DOHH2 (cell line): ENCODE data around the gene THAP12.
"Not testable (repeated sequence)": the region's sequence is repeated elsewhere in the genome, so short reads cannot be mapped to it uniquely, and the experiment has no call there.

Experiments
- H3F3A ChIP-seq: fragments of 200-600 bp; sonication (generic), shearing (Covaris generic); 2 replicates; pipeline ENCODE4 v1.6.0; 2016; ENCODE audit warnings: antibody characterized with exemption, mild to moderate bottlenecking; ENCODE audit not compliant: control insufficient read depth, insufficient read depth
- H3K27ac ChIP-seq: fragments of 200-600 bp; sonication (generic); 2 replicates; pipeline ENCODE4 v1.5.1; 2014; ENCODE audit warnings: low read depth, mild to moderate bottlenecking, low read length, moderate library complexity
- H3K27me3 ChIP-seq: fragments of 200-600 bp; sonication (generic); 2 replicates; pipeline ENCODE4 v1.6.1; 2014; ENCODE audit warnings: mild to moderate bottlenecking, low read length, mixed read lengths; ENCODE audit not compliant: control insufficient read depth
- H3K36me3 ChIP-seq: fragments of 200-600 bp; sonication (generic); 2 replicates; pipeline ENCODE4 v1.6.1; 2014; ENCODE audit warnings: mild to moderate bottlenecking, low read length, moderate library complexity, mixed read lengths; ENCODE audit not compliant: control insufficient read depth
- H3K4me1 ChIP-seq: fragments of 200-600 bp; sonication (generic); 2 replicates; pipeline ENCODE4 v1.6.1; 2014; ENCODE audit warnings: mild to moderate bottlenecking, low read length, mixed read lengths; ENCODE audit not compliant: control insufficient read depth
- H3K4me2 ChIP-seq: fragments of 200-600 bp; sonication (generic); 2 replicates; pipeline ENCODE4 v1.6.0; 2014; ENCODE audit warnings: mild to moderate bottlenecking, low read length, moderate library complexity
- H3K4me3 ChIP-seq: fragments of 200-600 bp; sonication (generic); 2 replicates; pipeline ENCODE4 v1.5.1; 2014; ENCODE audit warnings: mild to moderate bottlenecking, low read length, mixed read lengths
- H3K79me2 ChIP-seq: fragments of 200-600 bp; sonication (generic); 2 replicates; pipeline ENCODE4 v1.6.1; 2014; ENCODE audit warnings: mild to moderate bottlenecking, low read length, mixed read lengths; ENCODE audit not compliant: control insufficient read depth
- H3K9me2 ChIP-seq: fragments of 200-600 bp; sonication (generic); replicated peaks from 2 replicates; pipeline ENCODE4 v1.6.1; 2014; ENCODE audit warnings: mild to moderate bottlenecking, low read length, mixed read lengths; ENCODE audit not compliant: control insufficient read depth
- H3K9me3 ChIP-seq: fragments of 200-600 bp; sonication (generic); 2 replicates; pipeline ENCODE4 v1.6.1; 2014; ENCODE audit warnings: antibody characterized with exemption, low read length, mixed read lengths; ENCODE audit not compliant: control insufficient read depth, insufficient read depth
- H4K20me1 ChIP-seq: fragments of 200-600 bp; sonication (generic); 2 replicates; pipeline ENCODE4 v1.6.0; 2014; ENCODE audit warnings: low read depth, mild to moderate bottlenecking, antibody characterized with exemption, low read length, moderate library complexity; ENCODE audit not compliant: control insufficient read depth, insufficient read depth
- EZH2phosphoT487 ChIP-seq: fragments of 200-600 bp; sonication (generic); IDR thresholded peaks from 2 replicates; pipeline ENCODE4 v1.6.1; 2017; ENCODE audit warnings: borderline replicate concordance, mild to moderate bottlenecking, antibody characterized with exemption, low read length, moderate library complexity, mixed read lengths
- TF ChIP-seq, protein P1 (sequence below): fragments of 200-600 bp; sonication (generic); IDR thresholded peaks from one replicate; pipeline ENCODE4 v1.5.1; 2014; ENCODE audit warnings: antibody characterized with exemption, mild to moderate bottlenecking, low read depth, low read length; ENCODE audit not compliant: poor library complexity, severe bottlenecking

The THAP12 gene

DNA sequence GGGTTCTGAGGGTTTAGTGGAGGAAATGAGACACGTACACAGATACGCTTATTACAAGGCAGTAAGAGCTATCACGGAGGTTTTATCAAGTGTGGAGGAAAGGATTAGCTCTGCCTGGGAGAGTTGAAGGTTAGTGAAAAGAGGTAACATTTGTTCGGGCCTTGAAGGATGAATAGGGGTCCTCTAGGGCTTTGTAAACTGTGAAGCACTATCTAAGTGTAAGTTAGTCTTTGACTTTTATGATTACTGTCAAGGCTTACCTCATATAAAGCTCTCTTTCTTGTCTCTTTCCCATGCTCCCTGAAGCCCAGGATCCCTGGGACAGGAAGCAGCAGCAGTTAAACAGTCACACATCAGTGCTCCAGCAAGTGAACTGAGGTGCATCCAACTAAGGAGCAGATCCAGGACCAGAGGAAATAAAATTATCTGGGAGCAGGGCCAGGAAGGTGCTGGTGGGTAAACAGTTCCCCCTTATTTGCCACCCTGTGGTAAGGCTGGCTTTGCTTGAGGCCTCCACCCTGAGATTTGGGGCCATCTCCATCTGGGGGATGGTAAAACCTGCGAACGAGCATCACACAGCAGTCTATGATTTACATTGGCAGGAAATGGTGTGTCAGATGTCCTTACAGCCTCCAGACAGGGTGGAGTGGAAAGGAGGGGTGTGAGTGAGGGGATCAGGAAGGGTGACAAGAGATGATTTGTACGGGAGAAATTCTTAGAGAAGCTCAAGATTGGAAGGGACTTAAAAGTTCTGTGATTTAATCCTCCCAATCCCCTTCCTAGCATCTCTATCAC lies 27.4 kb upstream of the THAP12 start:
- Histone ChIP-seq H3K4me2 (peak overlapping the region; percentile 34), H3K27ac (no peak overlapping the region)

GRCh38 chr11:76406359-76406758 lies 25.4 kb upstream of the THAP12 start:
- H3K27me3 ChIP-seq: no peaks in the 10 kb centered on the region
- no peaks in the 10 kb centered on the region for H3K36me3 ChIP-seq
- no peak overlapping the region for H3K4me3 ChIP-seq
- no peak overlapping the region for H3K4me2 ChIP-seq
- H3K4me1 ChIP-seq: peaks cover 10% of the 10 kb centered on the region
- H3F3A ChIP-seq: no peaks in the 10 kb centered on the region
- no peaks in the 10 kb centered on the region for H3K9me3 ChIP-seq
- no peaks in the 10 kb centered on the region for H4K20me1 ChIP-seq
- TF ChIP-seq EZH2phosphoT487: no peak
- TF ChIP-seq, protein P1, sequence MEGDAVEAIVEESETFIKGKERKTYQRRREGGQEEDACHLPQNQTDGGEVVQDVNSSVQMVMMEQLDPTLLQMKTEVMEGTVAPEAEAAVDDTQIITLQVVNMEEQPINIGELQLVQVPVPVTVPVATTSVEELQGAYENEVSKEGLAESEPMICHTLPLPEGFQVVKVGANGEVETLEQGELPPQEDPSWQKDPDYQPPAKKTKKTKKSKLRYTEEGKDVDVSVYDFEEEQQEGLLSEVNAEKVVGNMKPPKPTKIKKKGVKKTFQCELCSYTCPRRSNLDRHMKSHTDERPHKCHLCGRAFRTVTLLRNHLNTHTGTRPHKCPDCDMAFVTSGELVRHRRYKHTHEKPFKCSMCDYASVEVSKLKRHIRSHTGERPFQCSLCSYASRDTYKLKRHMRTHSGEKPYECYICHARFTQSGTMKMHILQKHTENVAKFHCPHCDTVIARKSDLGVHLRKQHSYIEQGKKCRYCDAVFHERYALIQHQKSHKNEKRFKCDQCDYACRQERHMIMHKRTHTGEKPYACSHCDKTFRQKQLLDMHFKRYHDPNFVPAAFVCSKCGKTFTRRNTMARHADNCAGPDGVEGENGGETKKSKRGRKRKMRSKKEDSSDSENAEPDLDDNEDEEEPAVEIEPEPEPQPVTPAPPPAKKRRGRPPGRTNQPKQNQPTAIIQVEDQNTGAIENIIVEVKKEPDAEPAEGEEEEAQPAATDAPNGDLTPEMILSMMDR: no peak
- no peaks in the 10 kb centered on the region for H3K79me2 ChIP-seq
- H3K9me2 ChIP-seq: no peaks in the 10 kb centered on the region
- H3K27ac ChIP-seq: no peak overlapping the region

More for the DNA sequence above, 27.4 kb upstream of the THAP12 start:
- Histone ChIP-seq H3K4me1 (peaks cover 10% of the 10 kb centered on the region), H3K4me3 (no peak overlapping the region), H3K79me2 (no peaks in the 10 kb centered on the region), H4K20me1 (no peaks in the 10 kb centered on the region), H3F3A (no peaks in the 10 kb centered on the region), H3K9me3 (no peaks in the 10 kb centered on the region), H3K36me3 (no peaks in the 10 kb centered on the region), H3K27me3 (no peaks in the 10 kb centered on the region; the same call in 1 of the 2 replicates), H3K9me2 (no peaks in the 10 kb centered on the region)
- no peak for TF ChIP-seq EZH2phosphoT487
- TF ChIP-seq, protein P1: no peak

GRCh38 chr11:76401484-76401883 lies 20.6 kb upstream of the THAP12 start:
- H3K79me2 ChIP-seq, H3K36me3 ChIP-seq, H3K9me3 ChIP-seq, H3K9me2 ChIP-seq, H4K20me1 ChIP-seq, H3K27me3 ChIP-seq, H3K4me2 ChIP-seq, H3K27ac ChIP-seq, H3F3A ChIP-seq, H3K4me1 ChIP-seq, H3K4me3 ChIP-seq: not testable (repeated sequence)

GRCh38 chr11:76400967-76401366 lies 20.0 kb upstream of the THAP12 start:
- no peaks in the 10 kb centered on the region for H3K9me3 ChIP-seq
- H3K4me3 ChIP-seq: no peak overlapping the region
- no peaks in the 10 kb centered on the region for H3K4me1 ChIP-seq
- no peak overlapping the region for H3K27ac ChIP-seq
- no peaks in the 10 kb centered on the region for H3K36me3 ChIP-seq
- H3K27me3 ChIP-seq: no peaks in the 10 kb centered on the region
- no peaks in the 10 kb centered on the region for H3F3A ChIP-seq
- H3K79me2 ChIP-seq: no peaks in the 10 kb centered on the region
- TF ChIP-seq EZH2phosphoT487: no peak
- TF ChIP-seq, protein P1: no peak
- no peaks in the 10 kb centered on the region for H4K20me1 ChIP-seq
- H3K9me2 ChIP-seq: no peaks in the 10 kb centered on the region
- H3K4me2 ChIP-seq: no peak overlapping the region
